Ectodermal cell (in vitro differentiated cells): ENCODE data around the gene SETD1B.
"Not testable (repeated sequence)": the region's sequence is repeated elsewhere in the genome, so short reads cannot be mapped to it uniquely, and the experiment has no call there.

Source experiments
- H3K27ac ChIP-seq: 2 replicates; pipeline ENCODE4 v1.7.0; 2013; ENCODE audit warnings: mild to moderate bottlenecking, low read depth, low read length; ENCODE audit not compliant: insufficient read depth, poor library complexity, severe bottlenecking
- H3K27me3 ChIP-seq: 2 replicates; pipeline ENCODE4 v1.7.0; 2013; ENCODE audit warnings: mild to moderate bottlenecking, low read length; ENCODE audit not compliant: insufficient read depth, control insufficient read depth, poor library complexity, severe bottlenecking
- H3K36me3 ChIP-seq: one replicate; pipeline ENCODE4 v1.7.0; 2013; ENCODE audit warnings: low read length; ENCODE audit not compliant: control insufficient read depth, insufficient read depth
- H3K4me1 ChIP-seq: one replicate; pipeline ENCODE4 v1.7.0; 2013; ENCODE audit warnings: low read length; ENCODE audit not compliant: control insufficient read depth, insufficient read depth
- H3K4me3 ChIP-seq: 2 replicates; pipeline ENCODE4 v1.7.0; 2013; ENCODE audit warnings: low read depth, low read length, control low read depth; ENCODE audit not compliant: insufficient read depth
- H3K9me3 ChIP-seq: 2 replicates; pipeline ENCODE4 v1.7.0; 2013; ENCODE audit warnings: mild to moderate bottlenecking, low read length, moderate library complexity; ENCODE audit not compliant: control insufficient read depth
- WGBS, 2 experiments: methylation state at CpG; one replicate each; pipeline ENCODE4 v1.1.7; 2013; ENCODE audit warnings: missing lambda C conversion rate in 2 of 2; 5-methylcytosine and 5-hydroxymethylcytosine counted together

SETD1B gene

DNA sequence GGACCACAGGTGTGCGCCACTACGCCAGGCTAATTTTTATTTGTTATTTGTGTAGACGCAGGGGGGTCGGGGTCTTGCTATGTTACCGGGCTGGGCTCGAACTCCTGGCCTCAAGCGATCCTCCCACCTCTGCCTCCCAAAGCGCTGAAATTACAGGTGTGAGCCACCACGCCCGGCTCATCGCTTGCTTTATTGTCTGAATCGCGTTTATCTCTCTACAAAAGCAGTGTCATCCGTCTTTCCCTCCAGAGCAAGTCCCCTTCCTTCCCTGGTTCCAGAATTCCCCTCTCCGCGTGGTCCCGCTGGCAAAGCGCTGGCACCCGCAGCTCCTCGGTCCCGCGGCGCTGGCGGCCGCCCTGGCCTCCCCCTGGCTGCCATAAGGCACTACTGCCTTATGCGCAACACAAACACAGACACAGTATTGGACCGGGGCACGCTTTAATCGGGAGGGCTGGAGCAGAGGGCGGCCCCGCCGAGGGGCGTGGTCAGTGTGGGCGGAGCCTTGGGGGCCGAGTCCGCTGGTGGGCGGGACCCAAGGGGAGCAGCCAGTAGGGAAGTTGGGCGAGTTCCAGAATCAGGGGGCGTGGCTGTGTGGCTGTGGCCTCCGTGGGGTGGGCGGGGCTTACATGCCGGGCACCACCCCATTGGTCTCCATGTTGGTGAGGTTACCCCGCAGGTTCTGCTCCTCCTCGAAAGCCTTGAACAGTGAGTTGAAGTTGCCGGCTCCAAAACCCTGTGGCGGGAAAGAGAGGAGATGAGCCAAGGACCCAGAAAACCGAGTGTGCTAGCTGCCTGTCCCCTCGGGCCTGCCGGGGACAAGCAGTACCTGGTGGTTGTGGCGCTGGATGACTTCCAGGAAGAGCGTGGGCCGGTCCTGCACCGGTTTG is 35.5 kb downstream of the SETD1B start:
- H3K27ac ChIP-seq: no peak overlapping the region
- no peaks in the 10 kb centered on the region for H3K9me3 ChIP-seq
- WGBS, 2 experiments: 17 to 18% methylated on average over 53 of the region's 53 CpGs
- peak overlapping the region; percentile 53 for H3K4me3 ChIP-seq
- no peaks in the 10 kb centered on the region for H3K36me3 ChIP-seq
- no peaks in the 10 kb centered on the region for H3K27me3 ChIP-seq
- no peaks in the 10 kb centered on the region for H3K4me1 ChIP-seq

DNA sequence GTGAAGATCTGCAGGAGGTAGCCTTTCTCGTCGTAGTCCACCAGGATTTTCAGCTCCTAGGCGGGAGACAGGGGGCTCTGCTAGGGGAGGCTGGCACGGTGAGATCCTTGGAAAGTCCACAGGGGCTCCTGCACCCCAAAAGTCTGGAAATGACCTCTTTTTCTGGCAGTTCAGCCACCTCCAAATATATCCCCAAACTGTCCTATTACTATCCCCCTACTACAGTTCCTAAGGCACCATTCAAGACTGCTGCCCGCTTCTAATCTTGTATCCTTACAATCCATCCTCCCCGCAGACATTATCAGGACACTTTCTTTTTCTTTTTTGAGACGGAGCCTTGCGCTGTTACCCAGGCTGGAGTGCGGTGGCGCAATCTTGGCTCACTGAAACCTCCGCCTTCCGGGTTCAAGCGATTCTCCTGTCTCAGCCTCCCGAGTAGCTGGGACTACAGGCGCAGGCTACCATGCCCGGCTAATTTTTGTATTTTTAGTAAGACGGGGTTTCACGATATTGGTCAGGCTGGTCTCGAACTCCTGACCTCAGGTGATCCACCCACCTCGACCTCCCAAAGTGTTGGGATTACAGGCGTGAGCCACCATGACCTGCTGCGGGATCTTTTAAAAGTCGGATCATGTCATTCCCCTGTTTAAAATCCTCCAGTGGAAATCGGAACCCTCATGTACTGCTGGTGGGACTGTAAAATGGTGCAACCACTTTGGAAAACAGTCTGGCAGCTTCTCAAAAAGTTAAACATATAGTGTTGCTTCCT is 36.4 kb downstream of the SETD1B start:
- Histone ChIP-seq H3K4me1 (no peaks in the 10 kb centered on the region), H3K9me3 (no peaks in the 10 kb centered on the region), H3K27ac (no peak overlapping the region), H3K27me3 (no peaks in the 10 kb centered on the region), H3K36me3 (no peaks in the 10 kb centered on the region), H3K4me3 (peak overlapping the region; percentile 53)
- 76 to 77% methylated on average over 24 of the region's 24 CpGs for whole genome bisulfite sequencing, 2 experiments

DNA sequence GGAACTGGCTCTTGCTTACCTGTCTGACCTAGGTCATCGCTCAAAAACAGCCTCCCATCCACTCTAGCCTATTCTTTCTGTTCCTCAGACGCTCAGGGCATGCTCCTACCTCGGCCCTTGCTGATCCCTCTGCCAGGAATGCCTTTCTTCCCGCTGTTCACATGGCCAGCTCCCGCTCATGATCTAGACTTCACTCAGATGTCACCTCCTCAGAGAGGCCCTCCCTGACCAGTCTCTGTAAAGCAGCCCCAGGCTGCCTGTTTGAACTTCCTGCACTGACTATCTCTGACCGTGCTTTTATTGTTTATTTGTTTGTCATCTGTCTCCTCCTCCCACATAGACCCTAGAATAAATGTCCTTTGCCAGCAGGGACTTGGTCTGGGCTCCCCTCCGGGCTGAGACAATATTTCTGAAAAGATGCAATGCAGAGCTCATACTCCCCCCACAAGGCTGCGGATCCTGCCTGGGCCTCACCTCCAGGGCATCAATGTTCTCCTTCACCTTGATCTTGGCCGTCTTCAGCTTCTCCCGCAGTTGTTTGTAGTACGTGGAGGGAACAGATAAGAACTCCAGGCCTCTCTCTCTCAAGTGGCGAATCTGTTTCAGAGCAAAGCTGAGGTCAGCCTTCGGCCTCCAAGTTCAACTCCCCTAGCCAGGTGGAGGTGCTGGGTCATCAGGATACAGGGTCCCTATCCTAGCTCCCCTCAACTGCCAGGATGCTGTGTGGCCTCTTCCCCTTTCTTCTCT is 39.6 kb downstream of the SETD1B start:
- WGBS, 2 experiments: 82 to 83% methylated on average over 13 of the region's 13 CpGs

GRCh38 chr12:121845701-121846100 is 41.9 kb downstream of the SETD1B start:
- Histone ChIP-seq H3K4me1 (no peaks in the 10 kb centered on the region), H3K27ac (no peak overlapping the region), H3K9me3 (no peaks in the 10 kb centered on the region), H3K27me3 (no peaks in the 10 kb centered on the region), H3K36me3 (no peaks in the 10 kb centered on the region), H3K4me3 (no peak overlapping the region)
- 98 to 100% methylated on average over 1 of the region's 1 CpG for WGBS, 2 experiments

More for the DNA sequence above, 39.6 kb downstream of the SETD1B start:
- Histone ChIP-seq H3K27ac (no peak overlapping the region), H3K36me3 (no peaks in the 10 kb centered on the region), H3K4me3 (no peak overlapping the region), H3K9me3 (no peaks in the 10 kb centered on the region), H3K4me1 (no peaks in the 10 kb centered on the region), H3K27me3 (no peaks in the 10 kb centered on the region)

GRCh38 chr12:121849211-121849610 is 45.4 kb downstream of the SETD1B start:
- WGBS, 2 experiments: 94 to 96% methylated on average over 6 of the region's 6 CpGs
- H3K27ac ChIP-seq: no peak overlapping the region
- no peak overlapping the region for H3K4me3 ChIP-seq
- H3K4me1 ChIP-seq: no peaks in the 10 kb centered on the region
- H3K36me3 ChIP-seq: no peaks in the 10 kb centered on the region
- no peaks in the 10 kb centered on the region for H3K9me3 ChIP-seq
- H3K27me3 ChIP-seq: no peaks in the 10 kb centered on the region

- H3K4me1 ChIP-seq: no peaks in the 10 kb centered on the region
- H3K36me3 ChIP-seq: no peaks in the 10 kb centered on the region
- H3K4me3 ChIP-seq: no peak overlapping the region
- WGBS, 2 experiments: 83% methylated on average over 13 of the region's 13 CpGs
- no peaks in the 10 kb centered on the region for H3K27me3 ChIP-seq
- no peaks in the 10 kb centered on the region for H3K9me3 ChIP-seq
- H3K27ac ChIP-seq: no peak overlapping the region
Observed at GRCh38 chr12:121849665-121850064, 45.9 kb downstream of the SETD1B start.

DNA sequence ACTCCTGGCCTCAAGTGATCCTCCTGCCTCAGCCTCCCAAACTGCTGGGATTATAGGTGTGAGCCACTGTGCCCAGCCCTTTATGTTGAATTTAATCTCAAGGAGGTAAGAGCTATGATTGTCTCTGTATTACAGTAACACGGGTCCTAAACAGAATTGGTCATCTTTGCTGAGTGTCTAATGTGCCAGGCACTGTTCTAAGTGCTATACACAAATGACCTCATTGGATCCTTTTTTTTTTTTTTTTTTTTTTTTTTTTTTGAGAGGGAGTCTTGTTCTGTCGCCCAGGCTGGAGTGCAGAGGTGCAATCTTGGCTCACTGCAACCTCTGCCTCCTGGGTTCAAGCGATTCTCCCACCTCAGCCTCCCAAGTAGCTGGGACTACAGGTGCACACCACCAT is 48.6 kb downstream of the SETD1B start:
- H3K4me1 ChIP-seq, H3K27me3 ChIP-seq, H3K36me3 ChIP-seq, H3K9me3 ChIP-seq, H3K4me3 ChIP-seq, H3K27ac ChIP-seq: not testable (repeated sequence)
- 60 to 64% methylated on average over 3 of the region's 3 CpGs for WGBS, 2 experiments

- WGBS, 2 experiments: 79 to 81% methylated on average over 11 of the region's 11 CpGs
- no peaks in the 10 kb centered on the region for H3K9me3 ChIP-seq
- peaks cover 27% of the 10 kb centered on the region for H3K4me1 ChIP-seq
- H3K36me3 ChIP-seq: no peaks in the 10 kb centered on the region
- no peak overlapping the region for H3K27ac ChIP-seq
- no peaks in the 10 kb centered on the region for H3K27me3 ChIP-seq
- H3K4me3 ChIP-seq: no peak overlapping the region
Observed at GRCh38 chr12:121857322-121858246, 53.8 kb downstream of the SETD1B start.

- Histone ChIP-seq H3K9me3 (no peaks in the 10 kb centered on the region), H3K27ac (no peak overlapping the region), H3K4me3 (no peak overlapping the region), H3K4me1 (peaks cover 27% of the 10 kb centered on the region), H3K36me3 (no peaks in the 10 kb centered on the region), H3K27me3 (no peaks in the 10 kb centered on the region)
- WGBS, 2 experiments: 91 to 94% methylated on average over 10 of the region's 10 CpGs
Observed at GRCh38 chr12:121858318-121858661, 54.5 kb downstream of the SETD1B start.
